ENCODE results near the gene SIGLEC12.

- TF ChIP-seq POLR2AphosphoS5 (IDR thresholded peaks at IDR 0.05; ENCODE audit: low read depth, low read length) = no peak
- TF ChIP-seq, protein P1, sequence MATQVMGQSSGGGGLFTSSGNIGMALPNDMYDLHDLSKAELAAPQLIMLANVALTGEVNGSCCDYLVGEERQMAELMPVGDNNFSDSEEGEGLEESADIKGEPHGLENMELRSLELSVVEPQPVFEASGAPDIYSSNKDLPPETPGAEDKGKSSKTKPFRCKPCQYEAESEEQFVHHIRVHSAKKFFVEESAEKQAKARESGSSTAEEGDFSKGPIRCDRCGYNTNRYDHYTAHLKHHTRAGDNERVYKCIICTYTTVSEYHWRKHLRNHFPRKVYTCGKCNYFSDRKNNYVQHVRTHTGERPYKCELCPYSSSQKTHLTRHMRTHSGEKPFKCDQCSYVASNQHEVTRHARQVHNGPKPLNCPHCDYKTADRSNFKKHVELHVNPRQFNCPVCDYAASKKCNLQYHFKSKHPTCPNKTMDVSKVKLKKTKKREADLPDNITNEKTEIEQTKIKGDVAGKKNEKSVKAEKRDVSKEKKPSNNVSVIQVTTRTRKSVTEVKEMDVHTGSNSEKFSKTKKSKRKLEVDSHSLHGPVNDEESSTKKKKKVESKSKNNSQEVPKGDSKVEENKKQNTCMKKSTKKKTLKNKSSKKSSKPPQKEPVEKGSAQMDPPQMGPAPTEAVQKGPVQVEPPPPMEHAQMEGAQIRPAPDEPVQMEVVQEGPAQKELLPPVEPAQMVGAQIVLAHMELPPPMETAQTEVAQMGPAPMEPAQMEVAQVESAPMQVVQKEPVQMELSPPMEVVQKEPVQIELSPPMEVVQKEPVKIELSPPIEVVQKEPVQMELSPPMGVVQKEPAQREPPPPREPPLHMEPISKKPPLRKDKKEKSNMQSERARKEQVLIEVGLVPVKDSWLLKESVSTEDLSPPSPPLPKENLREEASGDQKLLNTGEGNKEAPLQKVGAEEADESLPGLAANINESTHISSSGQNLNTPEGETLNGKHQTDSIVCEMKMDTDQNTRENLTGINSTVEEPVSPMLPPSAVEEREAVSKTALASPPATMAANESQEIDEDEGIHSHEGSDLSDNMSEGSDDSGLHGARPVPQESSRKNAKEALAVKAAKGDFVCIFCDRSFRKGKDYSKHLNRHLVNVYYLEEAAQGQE (IDR thresholded peaks at IDR 0.05; ENCODE audit: insufficient read depth in 1 of 2, low read depth in 2 of 2, low read length in 2 of 2) = no peak
- TF ChIP-seq SIN3A (IDR thresholded peaks at IDR 0.05; ENCODE audit: borderline replicate concordance, insufficient read depth, low read length) = no peak
These were observed 5.6 kb upstream of the SIGLEC12 start for GRCh38 chr19:51507192-51507591.
